ENCODE results near the gene KIF7. TPM values are rescaled to one million over a fixed set of nuclear protein-coding genes. Genes with fewer than 3 reads are reported as not detected.
A peak's percentile ranks its signal among the peaks of the same experiment; 100 is the strongest.

The KIF7 gene
- polyA plus RNA-seq, 1 donor from 2014 or later = 5.2 TPM

- no peak overlapping the region for H3K4me2 ChIP-seq (ENCODE audit: low read length)
- no peaks in the 10 kb centered on the region for H3K9me2 ChIP-seq (ENCODE audit: insufficient read depth, low read length)
- H3K9ac ChIP-seq (ENCODE audit: low read length) = peak overlapping the region; percentile 26
- peaks cover 18% of the 10 kb centered on the region for H3K27me3 ChIP-seq (ENCODE audit: insufficient read depth, low read depth, low read length)
- peak overlapping the region; percentile 56 for H3K4me3 ChIP-seq (ENCODE audit: low read length)
- no peaks in the 10 kb centered on the region for H4K20me1 ChIP-seq (ENCODE audit: insufficient read depth)
- H3K79me2 ChIP-seq (replicated peaks; ENCODE audit: insufficient read depth, low read length) = no peaks in the 10 kb centered on the region
- H3K36me3 ChIP-seq (ENCODE audit: insufficient read depth, low read length) = no peaks in the 10 kb centered on the region
- no peaks in the 10 kb centered on the region for H3F3A ChIP-seq (ENCODE audit: insufficient read depth, low read length, poor library complexity, severe bottlenecking)
- H3K27ac ChIP-seq (ENCODE audit: low read length) = no peak overlapping the region
- no peak overlapping the region for H2AFZ ChIP-seq (ENCODE audit: low read depth, low read length)
- H3K9me3 ChIP-seq (ENCODE audit: low read length) = no peaks in the 10 kb centered on the region
- TF ChIP-seq EZH2 (IDR thresholded peaks at IDR 0.05; ENCODE audit: borderline replicate concordance, insufficient read depth, low read length, poor library complexity, severe bottlenecking) (no peak), MXI1 (conservative IDR thresholded peaks at IDR 0.05; ENCODE audit: poor library complexity, severe bottlenecking) (no peak), SMC3 (conservative IDR thresholded peaks at IDR 0.05; ENCODE audit: poor library complexity) (no peak), CTCF (IDR thresholded peaks at IDR 0.05; ENCODE audit: poor library complexity, severe bottlenecking) (no peak), EP300 (conservative IDR thresholded peaks at IDR 0.05; ENCODE audit: poor library complexity, severe bottlenecking) (no peak), POLR2AphosphoS5 (IDR thresholded peaks at IDR 0.05) (no peak), TAF1 (IDR thresholded peaks at IDR 0.05; ENCODE audit: low read depth) (no peak), RAD21 (conservative IDR thresholded peaks at IDR 0.05) (no peak), REST (IDR thresholded peaks at IDR 0.05; ENCODE audit: borderline replicate concordance) (no peak)
These were observed 9.4 kb upstream of the KIF7 start for GRCh38 chr15:89664441-89665350.

- Histone ChIP-seq H3K4me2 (ENCODE audit: low read length) (no peak overlapping the region), H3K27me3 (ENCODE audit: insufficient read depth, low read depth, low read length) (peaks cover 18% of the 10 kb centered on the region), H3F3A (ENCODE audit: insufficient read depth, low read length, poor library complexity, severe bottlenecking) (no peaks in the 10 kb centered on the region), H4K20me1 (ENCODE audit: insufficient read depth) (no peaks in the 10 kb centered on the region), H3K4me3 (ENCODE audit: low read length) (no peak overlapping the region), H3K36me3 (ENCODE audit: insufficient read depth, low read length) (no peaks in the 10 kb centered on the region), H2AFZ (ENCODE audit: low read depth, low read length) (no peak overlapping the region), H3K9me2 (ENCODE audit: insufficient read depth, low read length) (no peaks in the 10 kb centered on the region), H3K27ac (ENCODE audit: low read length) (no peak overlapping the region), H3K79me2 (replicated peaks; ENCODE audit: insufficient read depth, low read length) (no peaks in the 10 kb centered on the region), H3K9me3 (ENCODE audit: low read length) (no peaks in the 10 kb centered on the region), H3K9ac (ENCODE audit: low read length) (no peak overlapping the region)
- TF ChIP-seq EZH2 (IDR thresholded peaks at IDR 0.05; ENCODE audit: borderline replicate concordance, insufficient read depth, low read length, poor library complexity, severe bottlenecking) (no peak), REST (IDR thresholded peaks at IDR 0.05; ENCODE audit: borderline replicate concordance) (no peak), POLR2AphosphoS5 (IDR thresholded peaks at IDR 0.05) (no peak), TAF1 (IDR thresholded peaks at IDR 0.05; ENCODE audit: low read depth) (no peak), CTCF (IDR thresholded peaks at IDR 0.05; ENCODE audit: poor library complexity, severe bottlenecking) (no peak), EP300 (conservative IDR thresholded peaks at IDR 0.05; ENCODE audit: poor library complexity, severe bottlenecking) (no peak), SMC3 (conservative IDR thresholded peaks at IDR 0.05; ENCODE audit: poor library complexity) (no peak), RAD21 (conservative IDR thresholded peaks at IDR 0.05) (no peak)
These were observed 7.8 kb upstream of the KIF7 start for GRCh38 chr15:89662893-89663626.
